GM21367 (cell line): Measurements from ENCODE around the gene AKR1D1.
"Not testable (repeated sequence)": the region's sequence is repeated elsewhere in the genome, so short reads cannot be mapped to it uniquely, and the experiment has no call there.

Source experiments
- ATAC-seq: cut with Tn5 transposase; IDR thresholded peaks from one replicate; pipeline ENCODE4 v1.9.1; 2021; ENCODE audit not compliant: unreplicated experiment

AKR1D1 gene

GRCh38 chr7:138120140-138120827 lies 44.0 kb downstream of the AKR1D1 start:
- no peak for ATAC-seq

GRCh38 chr7:138122162-138122561 lies 45.9 kb downstream of the AKR1D1 start:
- no peak for ATAC-seq

- no peak for ATAC-seq
Observed at GRCh38 chr7:138125119-138125518, 48.9 kb downstream of the AKR1D1 start.

GRCh38 chr7:138125598-138126111 lies 49.4 kb downstream of the AKR1D1 start:
- ATAC-seq: peak; percentile 92

- no peak for ATAC-seq
Observed at GRCh38 chr7:138126928-138127327, 50.7 kb downstream of the AKR1D1 start.

GRCh38 chr7:138127996-138128395 lies 51.7 kb downstream of the AKR1D1 start:
- ATAC-seq: no peak

- ATAC-seq: no peak
Observed at GRCh38 chr7:138129551-138130165, 53.4 kb downstream of the AKR1D1 start.

GRCh38 chr7:138137423-138138171 lies 61.3 kb downstream of the AKR1D1 start:
- ATAC-seq: no peak

GRCh38 chr7:138138244-138138643 lies 62.0 kb downstream of the AKR1D1 start:
- no peak for ATAC-seq

GRCh38 chr7:138142583-138143201 lies 66.4 kb downstream of the AKR1D1 start:
- ATAC-seq: no peak

GRCh38 chr7:138144958-138145357 lies 68.7 kb downstream of the AKR1D1 start:
- ATAC-seq: no peak

GRCh38 chr7:138146221-138146620 lies 70.0 kb downstream of the AKR1D1 start:
- ATAC-seq: not testable (repeated sequence)

GRCh38 chr7:138146757-138147734 lies 70.8 kb downstream of the AKR1D1 start:
- not testable (repeated sequence) for ATAC-seq

- no peak for ATAC-seq
Observed at GRCh38 chr7:138151731-138152577, 75.7 kb downstream of the AKR1D1 start.

- ATAC-seq: no peak
Observed at GRCh38 chr7:138154661-138155060, 78.4 kb downstream of the AKR1D1 start.

GRCh38 chr7:138157702-138158101 lies 81.4 kb downstream of the AKR1D1 start:
- ATAC-seq: no peak

GRCh38 chr7:138158739-138159528 lies 82.7 kb downstream of the AKR1D1 start:
- no peak for ATAC-seq

- ATAC-seq: peak; percentile 100
Observed at GRCh38 chr7:138161600-138162081, 85.4 kb downstream of the AKR1D1 start.
